ENCODE results near the gene SNRK.

The SNRK gene

GRCh38 chr3:43279532-43279931 is 6.8 kb upstream of the SNRK start:
- no peaks in the 10 kb centered on the region for H3K27me3 ChIP-seq (ENCODE audit: insufficient read depth, low read length, poor library complexity, severe bottlenecking)
- H3F3A ChIP-seq (ENCODE audit: low read depth) = no peaks in the 10 kb centered on the region
- H3K36me3 ChIP-seq (ENCODE audit: insufficient read depth, low read length) = no peaks in the 10 kb centered on the region
- H3K79me2 ChIP-seq (ENCODE audit: insufficient read depth, low read length) = no peaks in the 10 kb centered on the region
- no peak overlapping the region for H3K9ac ChIP-seq (ENCODE audit: low read depth, low read length, poor library complexity, severe bottlenecking)
- no peaks in the 10 kb centered on the region for H3K4me1 ChIP-seq (ENCODE audit: insufficient read depth, low read length, poor library complexity, severe bottlenecking)
- no peak overlapping the region for H2AFZ ChIP-seq (ENCODE audit: low read length)
- H3K4me3 ChIP-seq (ENCODE audit: low read length, poor library complexity, severe bottlenecking) = no peak overlapping the region
- H3K4me2 ChIP-seq (ENCODE audit: low read depth, low read length, poor library complexity, severe bottlenecking) = no peak overlapping the region
- no peaks in the 10 kb centered on the region for H3K9me3 ChIP-seq (ENCODE audit: insufficient read depth, low read depth, low read length)
- no peak for TF ChIP-seq EZH2phosphoT487 (IDR thresholded peaks at IDR 0.05; ENCODE audit: borderline replicate concordance)
- no peak for TF ChIP-seq CTCF (conservative IDR thresholded peaks at IDR 0.05; ENCODE audit: low read length)
- H3K9me2 ChIP-seq (replicated peaks; ENCODE audit: low read depth, low read length) = no peaks in the 10 kb centered on the region
- no peaks in the 10 kb centered on the region for H4K20me1 ChIP-seq (ENCODE audit: insufficient read depth, low read length, poor library complexity, severe bottlenecking)

GRCh38 chr3:43281020-43281419 is 5.3 kb upstream of the SNRK start:
- Histone ChIP-seq H3K36me3 (ENCODE audit: insufficient read depth, low read length) (no peaks in the 10 kb centered on the region), H3K4me1 (ENCODE audit: insufficient read depth, low read length, poor library complexity, severe bottlenecking) (no peaks in the 10 kb centered on the region), H3K9me3 (ENCODE audit: insufficient read depth, low read depth, low read length) (no peaks in the 10 kb centered on the region), H3K4me3 (ENCODE audit: low read length, poor library complexity, severe bottlenecking) (no peak overlapping the region), H3K9ac (ENCODE audit: low read depth, low read length, poor library complexity, severe bottlenecking) (no peak overlapping the region), H3K4me2 (ENCODE audit: low read depth, low read length, poor library complexity, severe bottlenecking) (no peak overlapping the region), H4K20me1 (ENCODE audit: insufficient read depth, low read length, poor library complexity, severe bottlenecking) (no peaks in the 10 kb centered on the region), H3F3A (ENCODE audit: low read depth) (no peaks in the 10 kb centered on the region), H3K9me2 (replicated peaks; ENCODE audit: low read depth, low read length) (no peaks in the 10 kb centered on the region), H3K79me2 (ENCODE audit: insufficient read depth, low read length) (no peaks in the 10 kb centered on the region), H3K27me3 (ENCODE audit: insufficient read depth, low read length, poor library complexity, severe bottlenecking) (no peaks in the 10 kb centered on the region), H2AFZ (ENCODE audit: low read length) (no peak overlapping the region)
- no peak for TF ChIP-seq EZH2phosphoT487 (IDR thresholded peaks at IDR 0.05; ENCODE audit: borderline replicate concordance)
- no peak for TF ChIP-seq CTCF (conservative IDR thresholded peaks at IDR 0.05; ENCODE audit: low read length)

- Histone ChIP-seq H3K9ac (ENCODE audit: low read depth, low read length, poor library complexity, severe bottlenecking) (no peak overlapping the region), H3K4me2 (ENCODE audit: low read depth, low read length, poor library complexity, severe bottlenecking) (no peak overlapping the region), H3K27me3 (ENCODE audit: insufficient read depth, low read length, poor library complexity, severe bottlenecking) (no peaks in the 10 kb centered on the region), H4K20me1 (ENCODE audit: insufficient read depth, low read length, poor library complexity, severe bottlenecking) (peaks cover 18% of the 10 kb centered on the region), H3K9me2 (replicated peaks; ENCODE audit: low read depth, low read length) (no peaks in the 10 kb centered on the region), H3K4me3 (ENCODE audit: low read length, poor library complexity, severe bottlenecking) (no peak overlapping the region), H3K79me2 (ENCODE audit: insufficient read depth, low read length) (peaks cover 23% of the 10 kb centered on the region), H3F3A (ENCODE audit: low read depth) (no peaks in the 10 kb centered on the region), H3K4me1 (ENCODE audit: insufficient read depth, low read length, poor library complexity, severe bottlenecking) (peaks cover 21% of the 10 kb centered on the region), H3K9me3 (ENCODE audit: insufficient read depth, low read depth, low read length) (no peaks in the 10 kb centered on the region), H3K36me3 (ENCODE audit: insufficient read depth, low read length) (no peaks in the 10 kb centered on the region), H2AFZ (ENCODE audit: low read length) (no peak overlapping the region)
- TF ChIP-seq CTCF (conservative IDR thresholded peaks at IDR 0.05; ENCODE audit: low read length) = no peak
Measured at GRCh38 chr3:43284171-43284570, 2.2 kb upstream of the SNRK start.
